ENCODE data around the gene TMEM94.

The TMEM94 gene

GRCh38 chr17:75530837-75531720 lies 74.6 kb downstream of the TMEM94 start:
- no peak for DNase-seq

- no peak for DNase-seq
Measured at GRCh38 chr17:75531721-75532072, 75.3 kb downstream of the TMEM94 start.

GRCh38 chr17:75535119-75535537 lies 78.7 kb downstream of the TMEM94 start:
- DNase-seq, result no peak

GRCh38 chr17:75535871-75536270 lies 79.4 kb downstream of the TMEM94 start:
- no peak for DNase-seq

- no peak for DNase-seq
Measured at GRCh38 chr17:75536366-75536765, 79.9 kb downstream of the TMEM94 start.

GRCh38 chr17:75539967-75540729 lies 83.7 kb downstream of the TMEM94 start:
- no peak for DNase-seq

- no peak for DNase-seq
Measured at GRCh38 chr17:75540923-75541503, 84.6 kb downstream of the TMEM94 start.

- DNase-seq, result no peak
Measured at GRCh38 chr17:75542229-75542628, 85.8 kb downstream of the TMEM94 start.

- no peak for DNase-seq
Measured at GRCh38 chr17:75542728-75543336, 86.4 kb downstream of the TMEM94 start.

- DNase-seq, result no peak
Measured at GRCh38 chr17:75544250-75544649, 87.8 kb downstream of the TMEM94 start.

GRCh38 chr17:75546181-75546580 lies 89.7 kb downstream of the TMEM94 start:
- no peak for DNase-seq

GRCh38 chr17:75547091-75547490 lies 90.7 kb downstream of the TMEM94 start:
- DNase-seq, result no peak

- DNase-seq, result no peak
Measured at GRCh38 chr17:75548813-75549212, 92.4 kb downstream of the TMEM94 start.

Data from SW 1271 (cell line).